Liver (tissue), 3 donors: ENCODE data around the gene SLC44A1.

Source experiments
- FOXA1 ChIP-seq: IDR thresholded peaks from 2 replicates; pipeline ENCODE4 v1.6.1; 2016; ENCODE audit warnings: antibody characterized with exemption
- GABPA ChIP-seq, 2 donors: IDR thresholded peaks in 1 of 2; conservative IDR thresholded peaks in 1 of 2; 2 replicates each; pipeline ENCODE4 v1.6.1; 2016; ENCODE audit warnings: antibody characterized with exemption in 2 of 2, mild to moderate bottlenecking in 1 of 2, moderate library complexity in 1 of 2
- JUND ChIP-seq, 2 donors: IDR thresholded peaks; 2 replicates each; pipeline ENCODE4 v1.6.1; 2016; ENCODE audit warnings: antibody characterized with exemption in 2 of 2
- RXRA ChIP-seq, 2 donors: IDR thresholded peaks; 2 replicates each; pipeline ENCODE4 v1.6.1; 2017 to 2018; ENCODE audit warnings: antibody characterized with exemption in 2 of 2, mild to moderate bottlenecking in 1 of 2
- SP1 ChIP-seq: IDR thresholded peaks from 2 replicates; pipeline ENCODE4 v1.6.1; 2018; ENCODE audit warnings: antibody characterized with exemption, mild to moderate bottlenecking
- TAF1 ChIP-seq: conservative IDR thresholded peaks from 2 replicates; pipeline ENCODE4 v1.6.1; 2016; ENCODE audit warnings: antibody characterized with exemption, mild to moderate bottlenecking
- YY1 ChIP-seq: IDR thresholded peaks from 2 replicates; pipeline ENCODE4 v1.6.1; 2016; ENCODE audit warnings: antibody characterized with exemption, mild to moderate bottlenecking
- TF ChIP-seq, protein P1 (sequence below): fragments of 150-350 bp; IDR thresholded peaks from 2 replicates; pipeline ENCODE4 v1.5.1; 2017; ENCODE audit warnings: improper control_type of control experiment, low read depth, low read length; ENCODE audit not compliant: missing input control
- TF ChIP-seq, protein P2 (sequence below): IDR thresholded peaks from 2 replicates; pipeline ENCODE4 v1.6.1; 2016; ENCODE audit warnings: antibody characterized with exemption, mild to moderate bottlenecking
- TF ChIP-seq, protein P3 (sequence below): IDR thresholded peaks from 2 replicates; pipeline ENCODE4 v1.6.1; 2016; ENCODE audit warnings: antibody characterized with exemption
- TF ChIP-seq, protein P4 (sequence below): IDR thresholded peaks from 2 replicates; pipeline ENCODE4 v1.6.1; 2016; ENCODE audit warnings: antibody characterized with exemption
- donor health status: healthy.
- donor health status: healthy.

DNA sequence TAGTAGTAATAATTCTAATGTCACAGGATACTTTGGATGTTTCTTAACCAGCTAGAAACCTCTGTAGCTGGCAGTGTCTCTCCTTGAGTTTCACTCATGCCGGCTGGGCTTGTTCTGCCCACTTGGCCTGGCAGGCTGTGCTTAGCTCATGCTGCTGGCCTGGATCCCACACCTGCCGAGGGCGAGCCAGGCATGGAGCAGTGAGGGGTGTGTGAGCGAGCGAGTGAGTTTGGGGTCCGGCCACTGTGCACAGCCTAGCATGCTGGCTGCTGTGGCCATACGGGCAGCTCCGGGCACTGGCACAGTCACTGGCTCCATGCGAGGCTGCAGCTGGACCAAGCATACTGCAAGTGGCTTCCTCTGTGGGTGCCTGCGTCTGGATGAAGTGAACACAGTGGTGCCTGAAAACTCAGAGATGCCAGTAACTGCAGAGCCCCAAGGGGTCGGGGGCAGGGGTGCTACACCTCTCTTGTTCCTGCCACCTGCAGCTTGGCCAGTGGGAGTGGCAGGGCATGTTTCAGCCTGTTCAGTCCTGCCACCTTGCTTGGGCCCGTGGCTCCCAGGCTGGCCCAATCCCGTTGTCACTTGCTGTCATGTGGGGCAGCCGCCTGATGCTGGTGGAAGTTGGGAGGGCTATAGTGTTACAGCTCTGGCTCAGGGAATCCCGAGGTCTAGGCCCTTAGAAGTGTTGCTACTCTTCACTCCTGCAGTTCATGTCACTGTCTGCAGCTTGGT, 213.3 kb downstream of the SLC44A1 start:
- TF ChIP-seq, protein P1, sequence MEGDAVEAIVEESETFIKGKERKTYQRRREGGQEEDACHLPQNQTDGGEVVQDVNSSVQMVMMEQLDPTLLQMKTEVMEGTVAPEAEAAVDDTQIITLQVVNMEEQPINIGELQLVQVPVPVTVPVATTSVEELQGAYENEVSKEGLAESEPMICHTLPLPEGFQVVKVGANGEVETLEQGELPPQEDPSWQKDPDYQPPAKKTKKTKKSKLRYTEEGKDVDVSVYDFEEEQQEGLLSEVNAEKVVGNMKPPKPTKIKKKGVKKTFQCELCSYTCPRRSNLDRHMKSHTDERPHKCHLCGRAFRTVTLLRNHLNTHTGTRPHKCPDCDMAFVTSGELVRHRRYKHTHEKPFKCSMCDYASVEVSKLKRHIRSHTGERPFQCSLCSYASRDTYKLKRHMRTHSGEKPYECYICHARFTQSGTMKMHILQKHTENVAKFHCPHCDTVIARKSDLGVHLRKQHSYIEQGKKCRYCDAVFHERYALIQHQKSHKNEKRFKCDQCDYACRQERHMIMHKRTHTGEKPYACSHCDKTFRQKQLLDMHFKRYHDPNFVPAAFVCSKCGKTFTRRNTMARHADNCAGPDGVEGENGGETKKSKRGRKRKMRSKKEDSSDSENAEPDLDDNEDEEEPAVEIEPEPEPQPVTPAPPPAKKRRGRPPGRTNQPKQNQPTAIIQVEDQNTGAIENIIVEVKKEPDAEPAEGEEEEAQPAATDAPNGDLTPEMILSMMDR, result no peak
- TF ChIP-seq JUND (IDR thresholded peaks at IDR 0.05) (no peak), YY1 (no peak), RXRA (IDR thresholded peaks at IDR 0.05) (no peak), TAF1 (no peak), GABPA (IDR thresholded peaks at IDR 0.05 in 1 of 2, conservative IDR thresholded peaks at IDR 0.05 in 1 of 2) (no peak), SP1 (no peak), FOXA1 (no peak)
- TF ChIP-seq, protein P2, sequence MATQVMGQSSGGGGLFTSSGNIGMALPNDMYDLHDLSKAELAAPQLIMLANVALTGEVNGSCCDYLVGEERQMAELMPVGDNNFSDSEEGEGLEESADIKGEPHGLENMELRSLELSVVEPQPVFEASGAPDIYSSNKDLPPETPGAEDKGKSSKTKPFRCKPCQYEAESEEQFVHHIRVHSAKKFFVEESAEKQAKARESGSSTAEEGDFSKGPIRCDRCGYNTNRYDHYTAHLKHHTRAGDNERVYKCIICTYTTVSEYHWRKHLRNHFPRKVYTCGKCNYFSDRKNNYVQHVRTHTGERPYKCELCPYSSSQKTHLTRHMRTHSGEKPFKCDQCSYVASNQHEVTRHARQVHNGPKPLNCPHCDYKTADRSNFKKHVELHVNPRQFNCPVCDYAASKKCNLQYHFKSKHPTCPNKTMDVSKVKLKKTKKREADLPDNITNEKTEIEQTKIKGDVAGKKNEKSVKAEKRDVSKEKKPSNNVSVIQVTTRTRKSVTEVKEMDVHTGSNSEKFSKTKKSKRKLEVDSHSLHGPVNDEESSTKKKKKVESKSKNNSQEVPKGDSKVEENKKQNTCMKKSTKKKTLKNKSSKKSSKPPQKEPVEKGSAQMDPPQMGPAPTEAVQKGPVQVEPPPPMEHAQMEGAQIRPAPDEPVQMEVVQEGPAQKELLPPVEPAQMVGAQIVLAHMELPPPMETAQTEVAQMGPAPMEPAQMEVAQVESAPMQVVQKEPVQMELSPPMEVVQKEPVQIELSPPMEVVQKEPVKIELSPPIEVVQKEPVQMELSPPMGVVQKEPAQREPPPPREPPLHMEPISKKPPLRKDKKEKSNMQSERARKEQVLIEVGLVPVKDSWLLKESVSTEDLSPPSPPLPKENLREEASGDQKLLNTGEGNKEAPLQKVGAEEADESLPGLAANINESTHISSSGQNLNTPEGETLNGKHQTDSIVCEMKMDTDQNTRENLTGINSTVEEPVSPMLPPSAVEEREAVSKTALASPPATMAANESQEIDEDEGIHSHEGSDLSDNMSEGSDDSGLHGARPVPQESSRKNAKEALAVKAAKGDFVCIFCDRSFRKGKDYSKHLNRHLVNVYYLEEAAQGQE, result no peak
- TF ChIP-seq, protein P3, sequence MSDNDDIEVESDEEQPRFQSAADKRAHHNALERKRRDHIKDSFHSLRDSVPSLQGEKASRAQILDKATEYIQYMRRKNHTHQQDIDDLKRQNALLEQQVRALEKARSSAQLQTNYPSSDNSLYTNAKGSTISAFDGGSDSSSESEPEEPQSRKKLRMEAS, result no peak
- TF ChIP-seq, protein P4, sequence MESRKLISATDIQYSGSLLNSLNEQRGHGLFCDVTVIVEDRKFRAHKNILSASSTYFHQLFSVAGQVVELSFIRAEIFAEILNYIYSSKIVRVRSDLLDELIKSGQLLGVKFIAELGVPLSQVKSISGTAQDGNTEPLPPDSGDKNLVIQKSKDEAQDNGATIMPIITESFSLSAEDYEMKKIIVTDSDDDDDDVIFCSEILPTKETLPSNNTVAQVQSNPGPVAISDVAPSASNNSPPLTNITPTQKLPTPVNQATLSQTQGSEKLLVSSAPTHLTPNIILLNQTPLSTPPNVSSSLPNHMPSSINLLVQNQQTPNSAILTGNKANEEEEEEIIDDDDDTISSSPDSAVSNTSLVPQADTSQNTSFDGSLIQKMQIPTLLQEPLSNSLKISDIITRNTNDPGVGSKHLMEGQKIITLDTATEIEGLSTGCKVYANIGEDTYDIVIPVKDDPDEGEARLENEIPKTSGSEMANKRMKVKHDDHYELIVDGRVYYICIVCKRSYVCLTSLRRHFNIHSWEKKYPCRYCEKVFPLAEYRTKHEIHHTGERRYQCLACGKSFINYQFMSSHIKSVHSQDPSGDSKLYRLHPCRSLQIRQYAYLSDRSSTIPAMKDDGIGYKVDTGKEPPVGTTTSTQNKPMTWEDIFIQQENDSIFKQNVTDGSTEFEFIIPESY, result no peak
